ENCODE measurements around the gene RNF180. TPM values are rescaled to one million over a fixed set of nuclear protein-coding genes. Genes with fewer than 3 reads are reported as not detected.

RNF180 gene
- total and polyA plus RNA-seq, 2 of the 13 experiments (the other 11 are each of a cell fraction or from before 2014, with no cell fraction given): 0.20 TPM; not detected in 1

DNA sequence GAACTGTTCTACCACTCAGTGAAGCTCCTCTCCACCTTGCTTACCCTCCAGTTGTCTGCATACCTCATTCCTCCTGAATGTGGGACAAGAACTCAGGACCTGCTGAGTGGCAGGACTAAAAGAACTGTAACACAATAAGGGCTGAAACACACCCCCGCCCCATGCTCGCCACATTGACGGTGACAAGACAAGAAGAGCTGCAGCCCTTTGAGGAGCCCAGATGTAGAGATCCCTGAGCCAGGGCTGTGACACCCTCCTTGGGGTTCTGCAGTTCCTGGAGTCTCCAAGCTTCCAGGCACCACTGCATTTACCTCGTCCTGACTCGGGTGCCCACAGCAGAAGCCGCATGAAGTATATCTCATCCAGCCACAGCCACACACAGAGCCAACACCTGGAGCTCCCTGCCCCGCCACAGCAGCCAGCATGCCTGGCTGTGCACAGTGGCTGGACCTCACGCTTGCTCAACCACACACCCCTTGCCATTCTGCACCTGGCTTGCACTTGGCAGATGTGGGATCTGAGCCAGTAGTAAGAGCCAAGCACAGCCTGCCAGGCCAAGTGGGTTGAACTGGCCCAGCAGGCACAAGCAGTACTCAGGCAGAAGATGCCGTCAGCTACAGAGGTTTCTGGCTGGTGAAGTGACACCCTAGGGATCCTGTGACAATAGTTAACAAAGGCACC, 166.1 kb downstream of the RNF180 start:
- TF ChIP-seq ZNF10 (CRISPR knock-in tag; IDR thresholded peaks at IDR 0.05; ENCODE audit: borderline replicate concordance, low read depth) (no peak), REXO4 (CRISPR knock-in tag; IDR thresholded peaks at IDR 0.05; ENCODE audit: borderline replicate concordance) (no peak), DNMT3B (CRISPR knock-in tag; conservative IDR thresholded peaks at IDR 0.05) (no peak), WIZ (CRISPR knock-in tag; IDR thresholded peaks at IDR 0.05) (no peak), SMARCC2 (IDR thresholded peaks at IDR 0.05) (no peak), KAT2B (IDR thresholded peaks at IDR 0.05; ENCODE audit: borderline replicate concordance, low read depth, low read length) (no peak), ZFP1 (CRISPR knock-in tag; IDR thresholded peaks at IDR 0.05) (no peak), TBP (CRISPR knock-in tag; IDR thresholded peaks at IDR 0.05) (no peak), SRSF9 (IDR thresholded peaks at IDR 0.05; ENCODE audit: borderline replicate concordance, insufficient read depth, low read depth, low read length, poor library complexity, severe bottlenecking) (no peak), RARG (CRISPR knock-in tag; IDR thresholded peaks at IDR 0.05; ENCODE audit: low read depth) (no peak), ZNF577 (CRISPR knock-in tag; IDR thresholded peaks at IDR 0.05; ENCODE audit: borderline replicate concordance, low read depth) (no peak), ZNF572 (CRISPR knock-in tag; IDR thresholded peaks at IDR 0.05) (no peak), SMARCE1 (IDR thresholded peaks at IDR 0.05; ENCODE audit: borderline replicate concordance) (no peak), DNMT1 (CRISPR knock-in tag; IDR thresholded peaks at IDR 0.05) (no peak), ETV6 (CRISPR knock-in tag; conservative IDR thresholded peaks at IDR 0.05) (no peak)
- TF ChIP-seq, protein P1, sequence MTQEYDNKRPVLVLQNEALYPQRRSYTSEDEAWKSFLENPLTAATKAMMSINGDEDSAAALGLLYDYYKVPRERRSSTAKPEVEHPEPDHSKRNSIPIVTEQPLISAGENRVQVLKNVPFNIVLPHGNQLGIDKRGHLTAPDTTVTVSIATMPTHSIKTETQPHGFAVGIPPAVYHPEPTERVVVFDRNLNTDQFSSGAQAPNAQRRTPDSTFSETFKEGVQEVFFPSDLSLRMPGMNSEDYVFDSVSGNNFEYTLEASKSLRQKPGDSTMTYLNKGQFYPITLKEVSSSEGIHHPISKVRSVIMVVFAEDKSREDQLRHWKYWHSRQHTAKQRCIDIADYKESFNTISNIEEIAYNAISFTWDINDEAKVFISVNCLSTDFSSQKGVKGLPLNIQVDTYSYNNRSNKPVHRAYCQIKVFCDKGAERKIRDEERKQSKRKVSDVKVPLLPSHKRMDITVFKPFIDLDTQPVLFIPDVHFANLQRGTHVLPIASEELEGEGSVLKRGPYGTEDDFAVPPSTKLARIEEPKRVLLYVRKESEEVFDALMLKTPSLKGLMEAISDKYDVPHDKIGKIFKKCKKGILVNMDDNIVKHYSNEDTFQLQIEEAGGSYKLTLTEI (CRISPR knock-in tag; conservative IDR thresholded peaks at IDR 0.05): no peak
- TF ChIP-seq, protein P2, sequence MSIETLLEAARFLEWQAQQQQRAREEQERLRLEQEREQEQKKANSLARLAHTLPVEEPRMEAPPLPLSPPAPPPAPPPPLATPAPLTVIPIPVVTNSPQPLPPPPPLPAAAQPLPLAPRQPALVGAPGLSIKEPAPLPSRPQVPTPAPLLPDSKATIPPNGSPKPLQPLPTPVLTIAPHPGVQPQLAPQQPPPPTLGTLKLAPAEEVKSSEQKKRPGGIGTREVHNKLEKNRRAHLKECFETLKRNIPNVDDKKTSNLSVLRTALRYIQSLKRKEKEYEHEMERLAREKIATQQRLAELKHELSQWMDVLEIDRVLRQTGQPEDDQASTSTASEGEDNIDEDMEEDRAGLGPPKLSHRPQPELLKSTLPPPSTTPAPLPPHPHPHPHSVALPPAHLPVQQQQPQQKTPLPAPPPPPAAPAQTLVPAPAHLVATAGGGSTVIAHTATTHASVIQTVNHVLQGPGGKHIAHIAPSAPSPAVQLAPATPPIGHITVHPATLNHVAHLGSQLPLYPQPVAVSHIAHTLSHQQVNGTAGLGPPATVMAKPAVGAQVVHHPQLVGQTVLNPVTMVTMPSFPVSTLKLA (IDR thresholded peaks at IDR 0.05): no peak
- TF ChIP-seq, protein P3, sequence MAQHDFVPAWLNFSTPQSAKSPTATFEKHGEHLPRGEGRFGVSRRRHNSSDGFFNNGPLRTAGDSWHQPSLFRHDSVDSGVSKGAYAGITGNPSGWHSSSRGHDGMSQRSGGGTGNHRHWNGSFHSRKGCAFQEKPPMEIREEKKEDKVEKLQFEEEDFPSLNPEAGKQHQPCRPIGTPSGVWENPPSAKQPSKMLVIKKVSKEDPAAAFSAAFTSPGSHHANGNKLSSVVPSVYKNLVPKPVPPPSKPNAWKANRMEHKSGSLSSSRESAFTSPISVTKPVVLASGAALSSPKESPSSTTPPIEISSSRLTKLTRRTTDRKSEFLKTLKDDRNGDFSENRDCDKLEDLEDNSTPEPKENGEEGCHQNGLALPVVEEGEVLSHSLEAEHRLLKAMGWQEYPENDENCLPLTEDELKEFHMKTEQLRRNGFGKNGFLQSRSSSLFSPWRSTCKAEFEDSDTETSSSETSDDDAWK (CRISPR knock-in tag; IDR thresholded peaks at IDR 0.05): no peak
- TF ChIP-seq, protein P4, sequence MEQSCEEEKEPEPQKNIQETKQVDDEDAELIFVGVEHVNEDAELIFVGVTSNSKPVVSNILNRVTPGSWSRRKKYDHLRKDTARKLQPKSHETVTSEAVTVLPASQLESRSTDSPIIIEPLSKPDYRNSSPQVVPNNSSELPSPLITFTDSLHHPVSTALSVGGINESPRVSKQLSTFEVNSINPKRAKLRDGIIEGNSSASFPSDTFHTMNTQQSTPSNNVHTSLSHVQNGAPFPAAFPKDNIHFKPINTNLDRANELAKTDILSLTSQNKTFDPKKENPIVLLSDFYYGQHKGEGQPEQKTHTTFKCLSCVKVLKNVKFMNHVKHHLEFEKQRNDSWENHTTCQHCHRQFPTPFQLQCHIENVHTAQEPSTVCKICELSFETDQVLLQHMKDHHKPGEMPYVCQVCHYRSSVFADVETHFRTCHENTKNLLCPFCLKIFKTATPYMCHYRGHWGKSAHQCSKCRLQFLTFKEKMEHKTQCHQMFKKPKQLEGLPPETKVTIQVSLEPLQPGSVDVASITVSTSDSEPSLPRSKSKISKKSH (CRISPR knock-in tag; IDR thresholded peaks at IDR 0.05; ENCODE audit: borderline replicate concordance): no peak
- H4K20me1 ChIP-seq (ENCODE audit: insufficient read depth, low read length): no peaks in the 10 kb centered on the region
- no peak overlapping the region for H3K27ac ChIP-seq (ENCODE audit: extremely low read length, insufficient read depth, low read length)
- H3K4me1 ChIP-seq (ENCODE audit: insufficient read depth, low read length): no peaks in the 10 kb centered on the region
- no peaks in the 10 kb centered on the region for H3K79me2 ChIP-seq (ENCODE audit: insufficient read depth, low read length)
- no peaks in the 10 kb centered on the region for H3K27me3 ChIP-seq (ENCODE audit: control insufficient read depth in 1 of 2, insufficient read depth in 2 of 2, low read length in 2 of 2)
- H3K4me3 ChIP-seq (replicated peaks in 1 of 3; ENCODE audit: insufficient read depth in 1 of 3, low read depth in 2 of 3, low read length in 3 of 3): no peak overlapping the region
- DNase-seq (ENCODE audit: low spot score) (no peak), ATAC-seq (no peak), FAIRE-seq (no peak)
- no peak overlapping the region for H2AFZ ChIP-seq (ENCODE audit: low read length)
- ChIA-PET POLR2A (no interaction called here), CTCF (ENCODE audit: low intra/inter-chr PET ratio, low total read pairs) (no interaction called here)
- BruUV-seq (replicated peaks): no TSS peak
- no peaks in the 10 kb centered on the region for H3K9me3 ChIP-seq (ENCODE audit: low read length)
- no peak overlapping the region for H3K4me2 ChIP-seq (ENCODE audit: low read depth, low read length)
- in situ Hi-C loops (cut with HindIII; ENCODE audit: extremely low pct_ligation_motif_present, low pct_unique_long_range_greater_than_20kb) (no loop called here), intact Hi-C loops (cut with micrococcal nuclease; ENCODE audit: unreplicated experiment) (no loop called here)
- no peaks in the 10 kb centered on the region for H3K36me3 ChIP-seq (replicated peaks in 1 of 2; ENCODE audit: control insufficient read depth in 1 of 2, insufficient read depth in 2 of 2, low read length in 2 of 2)
- WGBS (ENCODE audit: low lambda C conversion rate): 0% methylated on average over 3 of the region's 9 CpGs
- H3K9ac ChIP-seq (ENCODE audit: insufficient read depth, low read depth, low read length): no peak overlapping the region

Data from HepG2 (cell line).